SH-SY5Y (cell line): Measurements from ENCODE around the gene CHAMP1.

ENCODE experiments used
- GATA2 ChIP-seq: IDR thresholded peaks from 2 replicates; pipeline ENCODE4 v1.6.1; 2011; ENCODE audit warnings: mild to moderate bottlenecking, low read depth, low read length
- GATA3 ChIP-seq: IDR thresholded peaks from 2 replicates; pipeline ENCODE4 v1.6.1; 2011; ENCODE audit warnings: low read depth, mild to moderate bottlenecking, low read length, moderate library complexity

GRCh38 chr13:114321256-114321655 is 7.0 kb downstream of the CHAMP1 start:
- TF ChIP-seq GATA3 (no peak), GATA2 (no peak)
